Activated CD4-positive, CD25-positive, alpha-beta regulatory T cell (primary cell): Measurements from ENCODE around the gene GP1BA.

Source experiments
- DNase-seq, 4 experiments: peaks; one replicate each; lab custom pipeline; 2025; lab: John Stamatoyannopoulos, UW

Gene GP1BA

DNA sequence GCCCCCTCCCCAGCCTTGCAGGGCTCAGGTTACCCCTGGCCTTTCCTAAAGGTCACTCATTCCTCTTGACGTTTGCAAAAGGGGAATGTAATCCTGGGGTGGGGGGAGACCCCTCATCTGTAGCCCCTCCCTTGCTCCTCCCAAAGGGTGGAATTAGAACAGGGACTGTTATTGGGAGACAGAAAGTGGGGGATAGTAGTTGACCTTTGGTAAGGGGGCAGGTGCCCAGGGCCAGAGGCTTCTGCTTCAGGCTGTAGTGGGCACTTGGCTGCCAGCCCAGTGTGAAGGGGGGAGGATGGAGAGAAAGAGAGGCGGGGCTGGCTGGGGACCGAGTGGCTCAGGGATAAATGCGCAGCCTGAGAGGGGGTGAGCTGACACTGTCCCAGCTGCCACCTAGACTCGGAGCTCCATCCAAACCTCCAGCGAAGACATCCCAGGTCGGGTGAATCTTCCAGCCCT, 18.7 kb downstream of the GP1BA start, which contains the start of gene ENO3:
ENO3 (plus strand) TSS at position 374 of the 459 bp plus-strand sequence. CDS start 711 bp downstream, outside the sequence.
- DNase-seq = no peak

DNA sequence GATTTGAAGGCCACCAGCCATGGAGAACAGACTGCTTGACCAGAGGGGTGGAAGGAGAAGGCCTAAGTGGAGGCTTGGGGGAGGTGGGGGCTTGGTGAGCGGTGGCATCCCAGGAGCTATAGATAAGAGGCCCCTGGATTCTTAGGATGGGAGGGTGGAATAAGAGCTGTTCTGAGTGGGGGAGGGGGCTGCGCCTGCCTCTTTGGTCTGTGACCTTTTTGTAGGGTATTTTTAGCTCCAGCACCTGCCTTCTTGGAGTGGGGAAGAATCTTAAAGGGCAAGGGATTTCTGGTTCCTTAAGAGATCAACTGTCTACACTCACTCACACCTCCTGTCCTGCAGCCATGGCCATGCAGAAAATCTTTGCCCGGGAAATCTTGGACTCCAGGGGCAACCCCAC, 19.4 kb downstream of the GP1BA start:
- DNase-seq = no peak

DNA sequence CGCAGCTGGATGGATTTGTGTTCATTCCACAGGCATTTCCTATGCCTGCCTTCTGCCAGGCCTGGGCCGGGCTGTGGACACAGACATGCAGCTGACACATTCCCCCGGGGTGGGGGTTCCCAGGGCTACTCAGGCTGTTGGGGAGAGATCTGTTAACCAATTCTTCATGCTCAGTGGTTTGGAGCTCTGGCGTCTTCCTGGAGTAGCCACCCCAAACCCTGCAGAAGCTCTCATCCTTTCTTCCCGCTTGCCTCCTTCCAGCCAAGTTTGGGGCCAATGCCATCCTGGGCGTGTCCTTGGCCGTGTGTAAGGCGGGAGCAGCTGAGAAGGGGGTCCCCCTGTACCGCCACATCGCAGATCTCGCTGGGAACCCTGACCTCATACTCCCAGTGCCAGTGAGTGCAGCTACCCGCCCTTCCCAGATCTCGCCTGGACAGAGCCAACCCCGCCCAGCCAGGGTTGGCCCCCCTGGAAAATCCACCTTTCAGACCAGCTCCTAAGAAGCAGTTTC, 21.4 kb downstream of the GP1BA start:
- DNase-seq = no peak

DNA sequence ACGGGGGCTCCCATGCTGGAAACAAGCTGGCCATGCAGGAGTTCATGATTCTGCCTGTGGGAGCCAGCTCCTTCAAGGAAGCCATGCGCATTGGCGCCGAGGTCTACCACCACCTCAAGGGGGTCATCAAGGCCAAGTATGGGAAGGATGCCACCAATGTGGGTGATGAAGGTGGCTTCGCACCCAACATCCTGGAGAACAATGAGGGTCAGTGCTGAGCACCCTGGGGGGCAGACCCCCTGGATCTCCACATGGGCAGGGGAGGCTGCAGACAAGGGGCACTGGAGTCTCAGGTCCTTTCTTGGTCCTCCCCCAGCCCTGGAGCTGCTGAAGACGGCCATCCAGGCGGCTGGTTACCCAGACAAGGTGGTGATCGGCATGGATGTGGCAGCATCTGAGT, 23.0 kb downstream of the GP1BA start:
- DNase-seq = no peak

DNA sequence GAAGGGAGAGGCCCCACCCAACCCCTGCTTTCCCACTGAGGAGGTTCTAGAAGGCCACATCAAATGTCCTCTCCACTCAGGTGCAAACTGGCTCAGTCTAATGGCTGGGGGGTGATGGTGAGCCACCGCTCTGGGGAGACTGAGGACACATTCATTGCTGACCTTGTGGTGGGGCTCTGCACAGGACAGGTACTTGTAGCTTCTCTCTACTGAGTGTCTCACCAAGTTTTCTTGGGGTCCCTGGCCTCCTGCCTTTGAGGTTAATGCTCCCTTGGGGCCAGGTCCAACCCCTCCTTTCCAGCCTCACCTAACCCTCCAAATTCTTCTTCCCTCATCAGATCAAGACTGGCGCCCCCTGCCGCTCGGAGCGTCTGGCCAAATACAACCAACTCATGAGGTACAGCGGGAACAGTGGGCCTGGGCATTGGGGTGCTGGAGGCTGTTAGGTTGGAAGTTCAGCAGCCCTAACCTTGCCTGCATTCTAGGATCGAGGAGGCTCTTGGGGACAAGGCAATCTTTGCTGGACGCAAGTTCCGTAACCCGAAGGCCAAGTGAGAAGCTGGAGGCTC, 24.5 kb downstream of the GP1BA start:
- no peak for DNase-seq

DNA sequence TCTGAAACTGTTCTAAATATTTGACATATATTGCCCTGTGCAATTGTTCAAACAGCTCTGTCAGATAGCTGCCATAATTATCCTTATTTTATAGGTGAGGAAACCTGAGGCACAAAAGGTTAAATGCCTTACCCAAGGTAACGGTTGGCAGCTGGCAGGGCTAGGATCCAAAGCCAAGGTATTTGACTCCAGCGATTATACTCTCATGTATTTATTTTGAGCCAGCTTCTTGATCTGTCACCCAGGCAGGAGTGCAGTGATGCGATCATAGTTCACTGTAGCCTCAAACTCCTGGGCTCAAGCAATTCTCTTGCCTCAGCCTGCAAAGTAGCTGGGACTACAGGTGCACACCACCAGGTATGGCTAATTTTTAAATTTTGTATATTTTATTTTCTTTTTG, 26.0 kb downstream of the GP1BA start:
- DNase-seq = no peak

DNA sequence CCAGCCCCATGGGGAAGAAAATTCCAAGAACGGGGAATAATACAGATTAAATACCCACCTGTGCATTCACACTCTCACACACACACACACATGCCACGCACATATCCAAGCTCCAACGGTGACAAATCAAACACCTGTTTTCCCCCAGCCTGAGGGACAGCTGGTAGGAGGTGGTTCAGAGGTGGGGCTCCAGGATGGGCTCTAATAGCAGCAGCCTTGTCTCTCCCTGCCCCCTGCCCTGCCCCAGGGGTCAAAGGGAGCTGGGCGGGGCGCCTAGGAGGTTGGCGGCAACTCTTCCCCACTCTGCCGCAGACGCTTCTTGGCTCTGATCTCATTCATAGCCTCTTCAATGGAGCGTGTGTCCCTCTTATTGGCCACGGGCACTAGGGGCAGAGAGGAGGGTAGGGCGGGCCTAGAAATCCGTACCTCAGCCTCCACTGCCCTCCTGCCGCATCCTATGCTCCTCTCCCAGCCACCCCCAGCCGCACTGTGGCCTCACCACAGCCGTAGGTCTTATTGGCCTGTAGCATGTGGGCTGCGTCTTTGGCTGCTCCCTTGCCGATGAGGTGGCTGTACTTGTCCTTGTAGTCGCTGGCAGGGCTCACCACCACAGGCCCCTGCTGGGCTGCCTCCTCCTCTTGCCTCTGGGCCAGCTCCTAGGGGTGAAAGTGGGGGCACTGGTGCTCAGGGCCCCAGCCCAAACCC, 27.3 kb downstream of the GP1BA start:
- DNase-seq = no peak

DNA sequence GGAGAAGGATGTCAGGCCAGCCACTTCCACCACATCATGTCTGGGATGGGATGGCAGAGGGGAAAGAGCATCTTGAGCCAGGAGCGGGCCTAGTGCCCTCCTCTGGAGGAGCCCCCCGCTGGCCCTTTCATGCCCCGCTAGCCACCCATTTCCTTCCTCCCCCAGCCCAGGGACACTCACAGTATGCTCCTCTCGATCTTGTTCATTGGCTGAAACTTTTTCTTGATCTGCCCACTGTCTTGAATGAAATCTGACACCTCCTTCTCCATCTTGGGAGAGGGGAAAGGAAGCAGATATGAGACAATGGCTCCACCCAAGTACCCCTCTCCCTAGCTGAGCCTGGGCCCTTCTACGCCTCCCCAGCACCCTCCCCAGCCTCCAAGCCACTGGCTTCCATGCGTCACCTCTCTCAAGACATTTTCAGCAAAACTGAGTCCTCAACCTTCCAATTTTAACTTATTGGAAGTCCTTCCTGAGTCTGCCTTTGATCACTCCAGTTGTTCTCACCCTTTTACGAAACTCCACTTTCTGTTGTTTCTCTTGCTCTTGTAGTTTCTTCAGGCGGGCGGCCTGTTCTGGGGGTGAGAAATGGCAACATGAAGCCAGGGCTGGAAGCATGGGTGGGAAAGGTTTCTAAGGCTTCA, 28.3 kb downstream of the GP1BA start:
- no peak for DNase-seq

DNA sequence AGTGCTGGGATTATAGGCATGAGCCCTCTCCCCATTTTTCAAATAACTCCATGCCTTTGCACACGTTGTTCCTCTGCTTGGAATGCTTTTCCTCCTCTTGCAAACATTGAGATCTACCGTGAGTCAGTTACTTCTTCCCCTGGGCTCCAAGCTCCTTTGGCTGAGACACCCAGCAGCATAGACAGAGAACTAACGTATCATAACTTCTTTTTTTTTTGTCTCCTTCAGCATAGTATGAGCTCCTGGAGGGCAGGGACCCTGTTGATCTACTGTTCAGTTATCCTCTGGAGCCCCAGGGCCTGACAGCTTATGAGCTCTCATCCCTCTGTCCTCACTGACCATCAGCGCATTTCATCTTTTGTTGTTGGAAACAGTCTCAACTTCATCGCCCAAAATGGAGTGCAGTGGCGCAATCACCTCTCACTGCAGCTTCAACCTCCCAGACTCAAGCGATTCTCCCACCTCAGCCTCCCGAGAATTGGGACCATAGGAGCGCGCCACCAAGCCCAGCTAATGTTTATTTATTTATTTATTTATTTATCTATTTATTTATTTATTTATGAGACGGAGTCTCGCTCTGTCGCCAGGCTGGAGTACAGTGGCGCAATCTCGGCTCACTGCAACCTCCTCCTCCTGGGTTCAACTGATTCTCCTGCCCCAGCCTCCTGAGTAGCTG, 33.4 kb downstream of the GP1BA start:
- DNase-seq = no peak

DNA sequence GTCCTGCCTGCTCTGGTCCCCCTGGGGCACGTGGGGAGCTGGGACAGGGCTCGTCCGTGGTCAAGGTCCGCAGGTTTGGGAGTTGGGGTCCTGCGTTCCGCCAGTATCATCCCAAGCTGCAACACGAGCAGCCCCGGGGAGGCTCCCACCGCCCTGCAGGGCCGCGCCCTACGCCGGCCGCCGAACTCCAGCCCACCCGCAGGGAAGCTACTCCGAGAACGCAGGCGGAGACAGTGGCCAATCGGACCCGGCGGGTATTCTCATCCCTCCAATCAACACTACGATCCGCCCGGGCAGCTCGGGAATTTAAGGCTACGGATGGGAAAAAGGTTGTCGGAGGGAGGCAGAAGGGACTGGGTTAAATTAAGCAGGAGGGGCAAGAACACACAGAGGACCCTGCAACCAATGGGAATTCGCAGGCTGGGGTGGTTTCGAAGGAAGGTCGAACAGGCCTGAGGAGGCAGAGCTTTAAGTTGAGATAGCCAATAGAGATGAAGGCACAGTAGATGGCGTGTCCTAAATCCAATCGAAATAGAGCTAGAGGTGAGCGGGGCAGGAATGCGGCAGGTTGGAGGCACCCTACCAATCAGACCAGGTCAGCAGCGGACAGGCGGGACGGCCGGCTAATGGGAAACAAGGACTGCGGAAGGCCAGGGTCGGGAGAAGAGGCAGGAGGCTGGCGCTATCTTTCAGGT, 34.9 kb downstream of the GP1BA start:
- peak; percentile 82 to 89 (median 84) for DNase-seq

DNA sequence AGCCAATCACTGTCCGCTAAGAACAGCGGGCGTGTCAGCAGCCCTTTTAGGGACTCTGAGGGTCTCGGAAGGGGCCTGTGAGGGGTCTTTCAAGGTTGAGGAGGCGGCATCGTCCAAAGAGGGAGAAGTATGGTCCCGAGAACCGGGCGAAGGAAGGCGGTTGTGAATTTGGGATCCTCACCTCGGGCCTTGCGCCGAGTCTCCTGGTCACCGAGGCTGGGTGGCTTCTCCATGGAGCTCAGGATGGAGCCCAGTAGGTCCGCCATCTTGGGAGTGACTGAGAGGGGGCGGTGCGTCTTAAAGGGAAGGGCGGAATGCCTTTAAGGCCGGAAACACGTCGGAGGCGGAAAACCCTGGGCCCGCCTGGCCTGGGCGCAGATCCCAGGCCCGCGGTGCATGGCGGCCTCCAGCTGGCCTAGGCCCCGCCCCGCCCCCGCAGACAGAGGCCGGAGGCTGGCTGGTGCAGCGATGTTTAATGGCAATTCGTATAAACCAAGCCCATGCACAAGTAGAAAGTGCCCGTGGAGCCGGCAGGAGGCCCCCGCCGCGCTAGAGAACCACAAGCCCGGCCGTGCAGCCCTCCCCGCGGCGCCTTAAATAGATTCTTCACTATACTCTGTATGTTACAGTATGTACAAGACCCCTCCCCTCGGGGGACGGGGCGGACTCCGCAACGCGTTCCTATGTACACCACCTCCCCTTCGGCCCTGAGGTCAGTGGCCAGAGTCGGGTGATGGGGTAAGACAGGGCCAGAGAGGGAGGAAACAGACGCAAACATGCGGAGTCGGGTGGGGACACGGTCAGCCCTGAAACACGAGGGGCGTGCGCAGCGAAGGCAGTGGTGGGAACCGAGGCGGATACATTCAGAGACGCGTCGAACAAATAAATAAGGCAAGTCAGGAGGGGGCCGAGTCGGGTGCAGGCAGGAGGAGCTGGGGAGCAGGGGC, 35.7 kb downstream of the GP1BA start, which contains the start of gene SPAG7:
SPAG7 (minus strand) TSS at position 279 of the 947 bp plus-strand sequence; CDS start at position 266, 13 bp downstream.
- DNase-seq = peak; percentile 82 to 87 (median 84)

DNA sequence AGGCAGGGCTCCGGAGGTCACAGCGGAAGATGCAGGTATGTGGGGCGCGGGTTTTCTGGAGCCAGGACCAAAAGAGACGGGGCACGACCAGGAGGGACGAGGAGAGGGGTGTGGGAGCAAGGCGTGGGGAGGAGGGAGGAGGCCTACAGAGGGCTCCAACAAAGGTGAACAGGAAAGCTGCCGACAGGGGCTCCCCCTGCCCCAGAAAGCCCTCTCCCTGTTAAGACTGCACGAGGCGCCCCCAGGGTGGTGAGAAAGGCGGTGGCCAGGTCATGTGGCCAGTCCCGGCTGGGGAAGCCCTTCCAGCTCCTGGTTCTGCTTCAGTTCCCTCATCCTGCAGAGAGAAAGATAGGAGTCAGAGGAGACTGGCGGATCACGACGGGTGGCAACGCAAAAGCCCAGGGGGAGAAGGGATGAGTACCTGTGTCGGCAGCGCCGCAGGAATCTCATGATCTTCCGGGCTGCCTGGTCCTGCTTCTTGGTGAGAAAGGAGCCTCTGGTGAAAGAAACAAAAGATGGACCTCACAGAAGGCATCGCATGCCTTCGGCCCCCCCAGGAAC, 36.5 kb downstream of the GP1BA start:
- DNase-seq = no peak

DNA sequence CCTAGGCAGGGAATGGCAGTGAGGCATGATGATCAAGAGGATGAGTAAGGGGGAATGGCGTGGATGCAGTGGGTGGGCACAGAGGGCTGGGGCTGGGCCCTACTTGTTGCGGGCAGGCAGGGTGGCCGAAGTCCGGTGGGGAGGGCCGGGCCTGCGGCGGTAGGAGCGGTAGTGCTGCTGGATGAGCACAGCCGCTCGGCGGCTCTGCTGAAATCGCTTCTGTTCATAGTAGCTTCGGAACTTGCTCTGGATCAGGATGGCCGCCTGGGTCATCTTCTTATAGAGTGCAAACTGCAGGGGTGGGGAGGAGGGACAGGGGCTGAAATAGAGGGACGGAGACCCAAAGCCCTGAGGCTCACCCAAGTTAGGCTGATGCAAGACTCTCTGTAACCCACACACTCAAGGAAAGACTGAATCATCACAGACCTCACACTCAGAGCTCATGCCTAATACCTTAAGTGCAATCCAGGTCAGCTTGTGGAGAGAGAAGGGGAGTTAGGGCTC, 37.0 kb downstream of the GP1BA start:
- DNase-seq = no peak

DNA sequence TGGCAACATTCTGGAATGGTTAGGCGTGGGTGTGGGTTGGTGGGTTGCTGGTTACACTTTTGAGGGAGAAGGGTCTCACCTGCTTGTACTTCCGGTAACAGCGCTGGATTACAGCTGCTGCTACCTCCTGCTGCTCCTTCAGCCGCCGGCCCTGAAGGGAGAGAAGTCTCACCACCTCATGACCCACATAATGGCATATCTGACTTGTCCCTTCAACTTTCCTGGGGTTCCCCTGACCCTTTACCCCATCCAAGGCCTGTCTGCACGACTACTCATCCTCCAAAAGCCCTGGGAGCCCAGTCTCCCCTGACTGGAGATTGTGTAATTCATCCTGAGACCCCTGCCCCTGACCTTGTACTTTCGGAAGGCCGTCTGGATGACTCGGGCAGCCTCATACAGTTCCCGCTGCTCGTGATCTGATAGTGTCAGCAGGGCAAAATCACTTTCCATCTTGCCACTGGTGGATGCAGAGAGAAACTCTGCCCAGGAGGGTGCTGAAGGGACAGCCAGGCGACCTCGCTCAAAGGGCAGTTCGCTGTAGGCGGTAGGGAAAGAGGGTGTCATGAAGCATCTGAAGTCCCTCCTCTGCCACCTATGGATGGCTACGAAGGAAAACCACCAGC, 37.6 kb downstream of the GP1BA start:
- no peak for DNase-seq

DNA sequence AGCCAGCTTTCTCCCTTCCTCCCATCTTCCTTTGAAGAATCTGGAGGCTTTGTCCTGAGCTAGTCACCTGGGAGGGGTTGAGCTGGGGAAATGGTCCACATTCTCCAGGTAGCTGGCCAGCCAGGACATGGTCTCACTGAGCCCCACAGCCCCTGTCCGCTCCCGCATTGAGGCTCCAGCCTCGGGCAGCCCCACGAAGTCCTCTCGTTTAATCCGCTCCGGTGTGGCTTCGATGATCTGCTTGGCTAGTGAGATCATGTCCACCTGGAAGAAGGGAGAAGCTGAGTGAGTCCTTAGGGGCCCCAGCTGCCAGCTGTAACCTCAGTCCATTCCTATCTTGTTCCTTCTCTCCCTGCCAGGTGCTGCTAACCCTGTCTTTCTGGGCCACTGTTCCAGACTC, 38.2 kb downstream of the GP1BA start:
- no peak for DNase-seq

DNA sequence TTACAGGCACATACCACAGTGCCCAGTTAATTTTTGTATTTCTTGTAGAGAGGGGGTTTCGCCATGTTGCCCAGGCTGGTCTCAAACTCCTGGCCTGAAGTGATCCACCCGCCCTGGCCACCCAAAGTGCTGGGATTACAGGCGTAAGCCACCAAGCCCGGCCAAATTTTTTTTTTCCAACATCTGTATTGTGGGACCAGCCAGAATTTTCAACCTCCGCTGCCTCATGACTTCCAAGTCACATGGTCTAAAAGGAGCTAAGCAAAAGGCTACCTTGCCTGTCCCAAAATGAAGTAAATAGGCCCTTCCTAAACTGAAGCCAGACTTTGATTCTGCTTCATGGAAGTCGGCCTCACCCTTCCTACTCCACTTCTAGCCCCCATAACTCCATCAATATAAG, 39.7 kb downstream of the GP1BA start:
- DNase-seq = no peak

DNA sequence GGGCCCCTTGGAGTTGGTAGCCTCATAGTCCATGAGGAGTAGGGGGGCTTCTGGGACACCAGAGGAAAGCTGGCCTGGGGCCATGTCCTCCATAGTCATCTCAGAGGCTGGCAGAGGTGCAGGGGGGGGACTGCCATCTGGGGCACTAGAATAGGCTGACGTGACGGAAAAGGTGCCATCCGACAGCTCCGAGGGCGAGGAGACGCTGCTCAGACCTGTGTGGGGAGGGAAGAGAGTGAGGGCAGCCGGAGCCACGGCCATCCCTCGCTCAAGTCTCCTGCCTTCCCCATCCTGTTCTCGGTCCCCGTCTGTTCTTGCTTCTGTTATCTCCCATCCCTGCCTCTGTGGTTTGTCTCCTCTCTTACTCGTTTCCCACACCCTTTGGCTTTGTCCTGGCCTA, 40.2 kb downstream of the GP1BA start:
- no peak for DNase-seq

DNA sequence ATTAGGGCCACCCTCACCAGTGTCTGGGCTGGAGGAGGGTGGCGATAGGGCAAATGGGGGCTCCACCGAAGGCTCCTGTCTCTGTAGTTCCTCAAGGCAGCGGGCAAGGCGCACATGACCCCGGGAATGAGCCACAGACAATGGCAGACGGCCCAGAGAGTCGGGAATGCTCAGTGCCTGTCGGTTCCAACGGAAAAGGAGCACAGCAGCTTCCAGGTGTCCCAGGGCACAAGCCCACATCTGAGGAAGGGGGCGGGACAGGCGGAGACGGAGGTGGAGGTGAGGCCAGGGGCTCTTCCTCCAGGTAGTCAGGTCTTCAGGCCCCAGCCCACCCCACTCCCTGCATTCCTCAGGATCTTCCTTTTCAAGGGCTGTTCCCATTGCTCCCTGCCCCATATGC, 40.7 kb downstream of the GP1BA start:
- DNase-seq = no peak

DNA sequence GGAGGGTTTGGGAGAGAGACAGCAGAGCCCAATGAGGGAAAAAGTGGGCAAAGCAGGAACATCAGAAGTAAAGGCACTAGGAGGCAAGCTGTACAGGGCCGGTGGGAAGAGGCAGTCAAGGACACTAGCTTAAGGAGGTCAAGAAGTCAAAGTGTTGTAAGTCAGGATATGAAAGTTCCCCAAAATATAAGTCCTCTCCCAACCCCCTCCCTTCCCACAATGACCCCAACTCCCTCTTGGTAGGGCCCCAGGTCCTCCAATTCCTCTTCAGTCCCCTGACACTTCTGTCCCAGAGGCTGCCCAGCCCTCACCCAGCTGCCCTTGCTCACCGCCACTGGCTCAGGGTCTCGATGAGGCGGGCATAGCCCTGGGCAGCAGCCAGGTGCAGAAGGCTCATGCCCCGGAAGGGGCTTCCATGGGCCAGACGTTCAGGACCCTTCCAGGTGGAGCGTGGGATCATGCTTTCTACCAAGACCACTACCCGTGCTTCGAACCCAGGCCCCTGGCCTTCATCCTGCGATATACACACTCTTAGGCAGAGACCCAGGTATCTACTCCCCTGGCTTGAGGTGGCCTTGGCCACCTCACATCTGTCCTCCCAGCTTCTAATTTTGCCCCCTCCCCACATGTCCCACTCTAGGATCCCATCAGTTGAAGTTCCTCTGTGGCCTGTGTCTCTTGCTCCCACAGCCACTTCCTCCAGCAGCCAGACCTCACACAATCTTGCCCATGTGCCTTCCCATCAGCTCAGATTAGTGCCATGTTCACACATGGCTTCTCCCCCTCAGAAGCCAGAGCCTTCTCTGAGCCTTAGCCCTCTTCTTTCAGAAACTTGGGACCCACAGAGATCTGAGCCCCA, 41.4 kb downstream of the GP1BA start:
- no peak for DNase-seq
